NCI-H1417 (cell line): ENCODE measurements around the gene POLR3K.

ENCODE experiments used
- DNase-seq, 3 experiments: peaks; one replicate each; lab custom pipeline; 2025; lab: John Stamatoyannopoulos, UW

The POLR3K gene

DNA sequence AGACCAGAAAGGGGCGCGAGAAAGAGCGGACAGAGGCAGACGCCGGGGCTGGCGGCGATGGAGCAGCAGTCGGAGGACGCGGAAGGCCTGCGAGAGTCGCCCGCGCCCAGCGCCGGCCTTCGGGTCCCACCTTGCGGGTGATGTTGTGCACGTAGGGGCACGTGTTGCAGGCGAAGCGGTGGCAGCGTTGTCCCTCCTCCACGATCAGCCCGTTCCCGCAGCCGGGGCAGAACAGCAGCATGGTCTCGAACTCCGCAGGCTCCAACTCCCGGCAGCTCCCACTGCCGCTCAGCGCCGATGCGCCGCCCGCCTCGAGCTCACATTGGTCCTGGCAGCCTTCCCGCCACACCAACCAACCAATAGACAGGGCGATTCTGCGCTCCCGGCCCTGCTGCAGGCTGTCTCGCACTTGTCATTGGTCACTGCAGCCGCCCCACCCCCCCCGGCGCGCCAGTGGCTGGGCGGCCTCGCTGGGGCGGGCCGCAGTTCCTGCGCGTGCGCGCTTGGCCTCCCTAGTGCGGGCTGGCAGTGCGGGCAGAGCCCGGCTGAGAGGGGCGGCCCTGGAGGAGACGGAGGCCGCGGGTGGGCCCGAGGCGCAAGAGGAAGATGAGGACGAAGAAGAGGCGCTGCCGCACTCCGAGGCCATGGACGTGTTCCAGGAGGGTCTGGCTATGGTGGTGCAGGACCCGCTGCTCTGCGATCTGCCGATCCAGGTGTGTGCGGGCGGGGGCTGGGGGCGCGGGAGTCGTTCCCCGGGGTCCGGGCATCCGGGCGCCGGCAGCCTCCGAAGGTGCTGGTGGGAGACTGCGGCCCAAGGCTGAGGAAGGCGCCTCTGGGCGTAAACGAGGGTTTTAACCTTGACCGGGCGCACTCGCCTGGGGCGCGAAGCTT, at the start of gene POLR3K, which contains the start of gene SNRNP25:
Gene POLR3K, minus strand, starts transcription at position 263 of the 891 bp plus-strand sequence. Its CDS starts 22 bp downstream, at position 241.
Gene SNRNP25, plus strand, starts transcription at position 483 of the 891 bp plus-strand sequence. Its CDS starts 189 bp downstream, at position 672.
- peak; percentile 98 to 99 (median 98) for DNase-seq

DNA sequence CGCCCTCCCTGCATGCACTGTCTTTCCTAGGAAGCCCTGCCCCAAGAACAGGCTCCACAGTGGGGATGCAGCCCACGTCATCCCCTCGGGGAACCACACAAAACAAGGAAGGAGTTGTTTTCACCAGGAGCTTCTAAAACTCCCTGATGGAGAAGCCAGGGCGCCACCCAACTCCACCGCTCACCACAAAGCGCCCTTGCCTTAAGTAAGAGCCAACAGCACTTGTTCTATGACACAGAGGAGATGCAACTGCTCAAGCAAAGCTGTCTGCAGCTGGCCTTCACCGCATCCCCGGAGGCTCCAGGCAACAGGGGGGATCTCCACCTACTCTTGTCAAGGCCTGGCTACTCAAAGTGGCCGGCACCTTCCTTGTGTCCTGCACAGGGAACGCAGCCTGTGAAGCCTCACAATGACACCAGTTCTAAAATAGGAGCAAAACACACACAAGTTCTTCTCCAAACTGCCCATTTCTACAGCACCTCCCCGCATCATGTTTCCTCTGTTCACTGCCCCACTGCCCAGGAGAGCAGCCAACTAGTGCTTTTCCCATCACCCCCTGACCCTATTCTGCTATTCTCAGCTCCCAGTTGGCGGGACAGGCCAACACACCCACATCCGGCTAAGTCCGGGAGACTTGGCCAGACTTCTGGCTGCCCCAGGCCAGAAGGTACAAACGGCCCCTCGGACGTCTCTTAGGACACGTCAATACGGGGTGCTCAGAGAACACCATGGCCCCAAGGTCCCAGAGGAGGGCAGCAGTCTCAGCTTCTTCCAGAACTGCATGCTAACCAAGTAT, 48.9 kb upstream of the POLR3K start:
- no peak for DNase-seq

DNA sequence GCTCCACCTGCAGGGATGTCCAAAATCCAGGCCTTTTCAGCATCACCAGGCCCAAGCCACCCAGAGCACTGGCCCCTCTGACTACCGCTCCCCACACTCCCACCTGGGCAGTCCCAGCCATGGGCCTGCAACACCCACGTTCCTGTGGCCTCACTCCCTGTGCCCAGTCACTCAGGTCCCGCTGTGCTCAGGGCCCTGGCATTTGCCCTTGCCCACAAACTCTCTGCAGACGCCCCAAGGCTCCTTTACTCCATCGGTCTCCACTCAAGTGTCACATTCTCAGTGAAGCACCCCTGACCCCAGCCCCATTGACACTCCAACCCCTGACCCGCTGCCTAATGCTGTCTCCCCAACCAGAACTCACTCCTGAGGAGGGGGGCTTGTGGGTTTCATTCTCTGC, 48.2 kb upstream of the POLR3K start:
- no peak for DNase-seq

DNA sequence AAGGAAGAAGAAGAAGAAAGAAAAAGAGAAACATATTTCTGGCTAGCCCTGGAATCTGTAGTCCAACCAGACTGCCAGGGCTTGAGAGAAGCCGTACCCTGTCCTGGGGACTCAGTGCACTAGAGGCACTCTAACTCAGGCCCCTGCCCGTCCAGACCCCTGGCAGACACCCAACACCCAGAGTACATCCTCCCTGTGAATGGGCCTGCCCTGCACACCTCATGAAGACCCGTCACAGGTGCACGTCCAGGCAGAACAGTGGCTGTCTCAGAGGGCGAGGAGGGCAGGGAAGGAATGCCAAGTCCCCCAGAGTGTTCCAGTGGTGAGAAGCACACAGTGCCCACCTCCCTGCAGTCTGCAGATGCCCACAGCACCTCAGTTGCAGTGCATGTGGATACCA, 47.6 kb upstream of the POLR3K start:
- DNase-seq = no peak

DNA sequence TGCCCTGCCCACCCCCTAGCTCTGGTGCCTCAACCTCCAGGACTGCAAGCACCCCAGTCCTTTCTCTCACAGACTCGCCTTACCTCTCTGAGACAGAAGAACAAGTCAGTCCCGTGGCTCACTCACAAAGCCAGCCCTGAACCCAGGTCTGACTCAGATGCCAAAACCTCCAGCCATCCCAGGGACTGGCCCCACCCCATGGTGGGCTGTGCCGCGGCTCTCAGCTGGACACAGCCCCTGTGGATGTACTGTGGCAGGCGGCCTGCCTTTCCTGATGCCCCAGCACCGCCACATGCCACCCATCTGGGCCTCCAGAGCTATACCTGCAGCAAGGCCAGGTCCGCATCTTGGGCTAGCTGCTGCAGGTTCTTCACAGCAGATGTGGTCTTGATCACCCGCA, 44.4 kb upstream of the POLR3K start:
- no peak for DNase-seq

DNA sequence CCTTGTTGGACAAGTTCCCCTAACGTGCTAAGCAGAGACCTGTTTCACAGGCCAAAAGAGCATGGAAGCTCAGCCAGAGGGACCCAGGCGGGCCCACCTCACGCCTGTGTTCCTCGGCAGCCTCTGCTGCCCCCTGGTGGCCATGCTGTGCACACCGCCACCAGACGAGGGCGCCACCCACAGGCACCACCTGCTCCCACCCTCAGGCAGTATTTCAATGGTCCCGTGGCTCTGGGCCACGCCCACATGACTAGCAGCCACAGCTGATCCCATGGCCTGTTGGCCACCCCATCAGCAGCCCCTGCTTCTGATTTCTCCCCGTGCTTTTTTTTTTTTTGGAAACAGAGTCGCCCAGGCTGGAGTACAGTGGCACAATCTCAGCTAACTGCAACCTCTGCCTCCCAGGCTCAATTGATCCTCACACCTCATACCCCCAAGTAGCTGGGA, 43.5 kb upstream of the POLR3K start:
- peak; percentile 55 to 88 (median 80) for DNase-seq

DNA sequence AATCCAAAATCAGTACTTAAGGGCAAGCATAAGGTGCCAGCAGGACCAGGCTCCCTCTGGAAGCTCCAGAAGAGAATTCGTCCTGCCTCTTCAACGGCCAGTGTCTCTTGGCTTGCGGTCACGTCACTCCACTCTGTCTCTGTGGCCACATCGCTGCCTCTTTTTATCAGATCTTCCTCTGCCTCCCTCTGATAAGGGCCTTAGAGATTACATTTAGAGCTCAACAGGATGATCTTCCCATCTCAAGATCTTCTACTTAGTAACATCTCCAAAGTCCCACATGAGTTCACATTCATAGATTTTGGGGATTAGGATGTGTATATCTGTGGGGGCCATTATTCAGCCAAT, 41.5 kb upstream of the POLR3K start:
- DNase-seq = no peak

GRCh38 chr16:92431-93339, 39.3 kb upstream of the POLR3K start:
- DNase-seq = peak in 1 of 3 experiments; percentile 55

GRCh38 chr16:91484-91883, 38.1 kb upstream of the POLR3K start:
- DNase-seq = peak in 2 of 3 experiments; percentile 13 to 83

DNA sequence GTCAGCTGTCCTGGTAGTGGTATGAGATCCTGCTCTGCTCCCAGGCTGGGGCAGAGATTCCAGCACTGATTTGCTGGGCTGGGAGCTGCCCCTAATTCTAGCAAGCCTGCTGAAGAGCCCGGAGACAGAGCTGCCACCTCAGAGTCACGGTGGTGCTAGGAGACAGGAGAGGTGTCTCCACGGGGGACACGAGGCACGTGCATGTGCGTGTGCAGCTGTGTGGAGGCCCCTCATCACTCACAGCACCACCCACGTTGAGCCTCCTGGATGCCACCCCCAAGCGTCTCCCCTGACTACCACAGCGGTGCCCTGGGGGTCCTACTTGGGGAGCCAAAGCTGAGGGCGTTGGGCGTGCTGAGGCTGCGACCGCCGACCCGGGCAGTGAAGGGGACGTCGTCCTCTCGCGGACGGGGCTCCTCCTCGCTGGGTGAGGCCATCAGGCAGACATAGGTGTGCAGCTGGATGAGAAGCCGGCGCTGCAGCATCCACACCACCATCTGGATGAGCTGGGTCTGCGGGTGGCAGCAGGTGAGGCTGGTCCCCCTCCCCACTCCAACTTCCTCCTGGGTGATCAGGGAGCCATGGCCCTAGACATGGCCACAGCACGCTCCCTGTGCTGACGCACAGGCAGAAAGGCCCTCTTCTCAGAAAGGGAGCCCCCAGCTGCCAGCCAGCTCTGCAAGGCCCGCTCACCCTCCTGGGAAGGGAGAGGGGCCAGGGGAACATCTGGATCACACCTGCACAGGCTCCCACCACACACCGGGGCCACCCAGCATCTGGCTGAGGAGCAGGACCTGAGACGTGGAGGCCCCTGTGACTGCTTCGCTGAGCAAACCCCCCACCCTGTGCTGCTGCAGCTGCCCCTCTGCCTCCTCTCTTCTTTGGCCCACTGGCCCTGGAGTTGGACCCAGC, 36.2 kb upstream of the POLR3K start:
- DNase-seq = no peak

GRCh38 chr16:88613-89012, 35.2 kb upstream of the POLR3K start:
- DNase-seq = no peak

DNA sequence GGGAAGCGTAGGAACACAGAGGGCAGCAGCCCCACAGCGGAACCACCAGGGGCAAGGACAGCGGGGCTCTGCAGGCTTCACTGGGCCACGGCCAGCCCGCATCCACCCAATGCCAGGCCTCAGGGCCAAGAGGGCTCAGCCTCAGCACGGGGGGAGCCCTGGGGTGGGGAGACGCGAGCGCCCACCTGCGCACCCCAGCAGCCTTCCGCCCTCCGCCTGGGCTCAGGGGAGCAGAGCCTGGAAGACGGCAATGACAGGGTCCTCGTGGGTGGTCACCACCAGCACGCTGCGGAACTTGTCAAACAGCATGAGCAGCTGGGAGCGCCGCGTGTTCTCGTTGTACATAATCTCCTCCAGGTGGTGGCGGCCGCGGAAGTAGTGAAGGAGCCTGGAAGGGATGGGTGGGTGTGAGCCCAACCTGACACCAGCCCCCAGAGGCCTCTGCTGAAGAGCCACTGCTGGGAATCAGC, 33.1 kb upstream of the POLR3K start:
- DNase-seq = no peak

GRCh38 chr16:85865-86264, 32.5 kb upstream of the POLR3K start:
- no peak for DNase-seq

DNA sequence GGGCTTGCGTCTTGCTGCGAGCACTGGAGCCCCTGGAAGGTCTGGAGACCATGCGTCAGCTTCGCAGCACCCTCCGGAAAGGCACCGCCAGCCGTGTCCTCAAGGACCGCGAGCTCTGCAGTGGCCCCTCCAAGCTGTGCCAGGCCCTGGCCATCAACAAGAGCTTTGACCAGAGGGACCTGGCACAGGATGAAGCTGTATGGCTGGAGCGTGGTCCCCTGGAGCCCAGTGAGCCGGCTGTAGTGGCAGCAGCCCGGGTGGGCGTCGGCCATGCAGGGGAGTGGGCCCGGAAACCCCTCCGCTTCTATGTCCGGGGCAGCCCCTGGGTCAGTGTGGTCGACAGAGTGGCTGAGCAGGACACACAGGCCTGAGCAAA, 32.0 kb upstream of the POLR3K start:
- DNase-seq = no peak

DNA sequence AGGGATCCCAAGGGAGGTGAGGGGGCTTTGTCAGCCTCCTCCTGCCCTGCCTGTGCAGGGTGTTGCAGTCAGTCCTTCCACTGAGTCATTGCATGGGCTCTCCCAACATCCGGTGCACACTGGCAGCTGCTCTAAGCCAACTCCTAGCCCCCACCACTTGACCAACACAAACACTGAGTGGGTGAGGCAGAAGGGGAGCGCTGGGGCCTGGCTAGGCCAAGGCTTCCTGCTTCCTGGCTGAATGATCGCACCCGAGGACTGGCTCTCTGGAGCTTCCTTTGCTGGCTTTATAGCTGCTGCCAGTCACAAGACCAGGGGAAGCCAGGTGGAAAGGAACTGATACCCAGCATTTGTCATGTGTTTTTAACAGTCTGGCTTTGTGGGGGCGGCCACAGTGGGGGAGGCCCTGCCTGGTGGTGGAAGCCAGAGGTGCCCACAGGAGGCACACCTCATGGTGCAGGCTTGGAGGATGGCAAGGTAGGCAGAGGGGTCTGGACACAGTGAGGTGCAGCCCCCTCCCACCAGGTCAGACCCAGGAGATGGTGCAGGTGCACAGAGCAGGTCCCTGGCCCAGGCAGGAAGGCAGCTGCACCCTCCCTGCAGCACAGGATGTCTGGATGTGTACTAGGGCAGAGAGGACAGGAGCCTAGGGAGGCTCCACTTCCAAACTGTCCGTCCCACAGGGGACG, 31.5 kb upstream of the POLR3K start:
- peak in 2 of 3 experiments; percentile 65 to 77 for DNase-seq

- peak in 2 of 3 experiments; percentile 65 to 73 for DNase-seq
These were observed 30.6 kb upstream of the POLR3K start for GRCh38 chr16:83781-84615.

DNA sequence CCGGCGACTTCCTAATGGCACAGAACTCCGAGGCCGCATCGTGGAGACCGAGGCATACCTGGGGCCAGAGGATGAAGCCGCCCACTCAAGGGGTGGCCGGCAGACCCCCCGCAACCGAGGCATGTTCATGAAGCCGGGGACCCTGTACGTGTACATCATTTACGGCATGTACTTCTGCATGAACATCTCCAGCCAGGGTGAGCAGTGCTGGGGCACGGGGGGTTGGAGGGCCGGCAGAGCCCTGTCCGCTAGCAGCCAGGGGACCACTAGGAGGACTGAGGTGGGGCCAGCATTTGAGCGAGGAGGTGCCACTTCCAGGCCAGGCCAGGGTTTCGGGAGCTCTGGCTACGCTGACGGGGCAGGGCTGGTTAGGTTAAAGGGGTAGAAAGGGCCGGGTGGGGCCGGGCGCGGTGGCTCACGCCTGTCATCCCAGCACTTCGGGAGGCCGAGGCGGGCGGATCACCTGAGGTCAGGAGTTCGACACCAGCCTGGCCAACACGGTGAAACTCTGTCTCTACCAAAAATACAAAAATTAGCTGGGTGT, 29.7 kb upstream of the POLR3K start:
- DNase-seq = no peak

- no peak for DNase-seq
These were observed 26.0 kb upstream of the POLR3K start for GRCh38 chr16:79151-80054.
